ENCODE measurements around the gene ARID1B.
A peak's percentile ranks its signal among the peaks of the same experiment; 100 is the strongest.

The ARID1B gene

GRCh38 chr6:157019115-157019641, 242.0 kb downstream of the ARID1B start:
- no peak for DNase-seq
- H3K9ac ChIP-seq (ENCODE audit: low read depth, low read length): no peak overlapping the region
- H3K79me2 ChIP-seq (ENCODE audit: insufficient read depth, low read length): peaks cover 92% of the 10 kb centered on the region

GRCh38 chr6:157019733-157020132, 242.6 kb downstream of the ARID1B start:
- H3K4me1 ChIP-seq (ENCODE audit: insufficient read depth, low read length): peaks cover 32% of the 10 kb centered on the region
- H3K79me2 ChIP-seq (ENCODE audit: insufficient read depth, low read length): peaks cover 92% of the 10 kb centered on the region
- H2AFZ ChIP-seq (ENCODE audit: low read depth, low read length): no peak overlapping the region
- ATAC-seq (ENCODE audit: insufficient read depth, low read depth) (no peak), DNase-seq (no peak)
- TF ChIP-seq EZH2 (IDR thresholded peaks at IDR 0.05; ENCODE audit: borderline replicate concordance, low read depth, low read length, severe bottlenecking): no peak
- peak; percentile 27 for TF ChIP-seq CTCF (IDR thresholded peaks at IDR 0.05; ENCODE audit: borderline replicate concordance, extremely low read depth, low read length, poor library complexity, severe bottlenecking)
- H3K4me3 ChIP-seq (ENCODE audit: low read depth in 1 of 2, low read length in 2 of 2): no peak overlapping the region
- H3K9me3 ChIP-seq (ENCODE audit: insufficient read depth, low read length, severe bottlenecking): no peaks in the 10 kb centered on the region
- H3K9ac ChIP-seq (ENCODE audit: low read depth, low read length): no peak overlapping the region
- peaks cover 47% of the 10 kb centered on the region; the same call in 1 of the 2 replicates for H4K20me1 ChIP-seq (ENCODE audit: insufficient read depth, low read length)
- H3K4me2 ChIP-seq (ENCODE audit: insufficient read depth, low read length): peak overlapping the region; percentile 66; the same call in 1 of the 2 replicates
- H3K36me3 ChIP-seq (ENCODE audit: insufficient read depth, low read length): no peaks in the 10 kb centered on the region; the same call in 1 of the 2 replicates
- H3K27ac ChIP-seq (ENCODE audit: low read length): peak overlapping the region; percentile 12; the same call in 1 of the 2 replicates
- no peaks in the 10 kb centered on the region for H3K27me3 ChIP-seq (ENCODE audit: insufficient read depth, low read length, poor library complexity)

More at GRCh38 chr6:157019115-157019641, 242.0 kb downstream of the ARID1B start:
- H3K4me1 ChIP-seq (ENCODE audit: insufficient read depth, low read length): peaks cover 32% of the 10 kb centered on the region
- peak overlapping the region; percentile 12; the same call in 1 of the 2 replicates for H3K27ac ChIP-seq (ENCODE audit: low read length)
- ATAC-seq (ENCODE audit: insufficient read depth, low read depth): no peak
- peak overlapping the region; percentile 66; the same call in 1 of the 2 replicates for H3K4me2 ChIP-seq (ENCODE audit: insufficient read depth, low read length)
- no peaks in the 10 kb centered on the region for H3K27me3 ChIP-seq (ENCODE audit: insufficient read depth, low read length, poor library complexity)
- no peaks in the 10 kb centered on the region; the same call in 1 of the 2 replicates for H3K36me3 ChIP-seq (ENCODE audit: insufficient read depth, low read length)
- H2AFZ ChIP-seq (ENCODE audit: low read depth, low read length): no peak overlapping the region
- H3K9me3 ChIP-seq (ENCODE audit: insufficient read depth, low read length, severe bottlenecking): no peaks in the 10 kb centered on the region
- peaks cover 47% of the 10 kb centered on the region; the same call in 1 of the 2 replicates for H4K20me1 ChIP-seq (ENCODE audit: insufficient read depth, low read length)
- TF ChIP-seq EZH2 (IDR thresholded peaks at IDR 0.05; ENCODE audit: borderline replicate concordance, low read depth, low read length, severe bottlenecking) (no peak), CTCF (IDR thresholded peaks at IDR 0.05; ENCODE audit: borderline replicate concordance, extremely low read depth, low read length, poor library complexity, severe bottlenecking) (peak; percentile 46)
- H3K4me3 ChIP-seq (ENCODE audit: low read depth in 1 of 2, low read length in 2 of 2): no peak overlapping the region

GRCh38 chr6:157020398-157020797, 243.2 kb downstream of the ARID1B start:
- Histone ChIP-seq H2AFZ (ENCODE audit: low read depth, low read length) (peak overlapping the region; percentile 88), H3K36me3 (ENCODE audit: insufficient read depth, low read length) (no peaks in the 10 kb centered on the region; the same call in 1 of the 2 replicates), H3K79me2 (ENCODE audit: insufficient read depth, low read length) (peaks cover 92% of the 10 kb centered on the region), H4K20me1 (ENCODE audit: insufficient read depth, low read length) (peaks cover 47% of the 10 kb centered on the region; the same call in 1 of the 2 replicates), H3K9ac (ENCODE audit: low read depth, low read length) (peak overlapping the region; percentile 93), H3K4me2 (ENCODE audit: insufficient read depth, low read length) (peak overlapping the region; percentile 66), H3K4me3 (ENCODE audit: low read depth in 1 of 2, low read length in 2 of 2) (peak overlapping the region; percentile 71 to 78), H3K27me3 (ENCODE audit: insufficient read depth, low read length, poor library complexity) (no peaks in the 10 kb centered on the region), H3K9me3 (ENCODE audit: insufficient read depth, low read length, severe bottlenecking) (no peaks in the 10 kb centered on the region), H3K4me1 (ENCODE audit: insufficient read depth, low read length) (peaks cover 32% of the 10 kb centered on the region), H3K27ac (ENCODE audit: low read length) (peak overlapping the region; percentile 93)
- ATAC-seq (ENCODE audit: insufficient read depth, low read depth): no peak
- DNase-seq: no peak
- TF ChIP-seq EZH2 (IDR thresholded peaks at IDR 0.05; ENCODE audit: borderline replicate concordance, low read depth, low read length, severe bottlenecking): no peak
- no peak for TF ChIP-seq CTCF (IDR thresholded peaks at IDR 0.05; ENCODE audit: borderline replicate concordance, extremely low read depth, low read length, poor library complexity, severe bottlenecking)

Measured in DND-41 (cell line).